ENCODE results near the gene GPATCH8.

Gene GPATCH8

GRCh38 chr17:44351961-44352827, 151.0 kb downstream of the GPATCH8 start:
- H3K9me3 ChIP-seq (ENCODE audit: control insufficient read depth, insufficient read depth, low read length): no peaks in the 10 kb centered on the region
- H3K4me1 ChIP-seq (ENCODE audit: control insufficient read depth, insufficient read depth, low read length): no peaks in the 10 kb centered on the region
- H3K36me3 ChIP-seq (ENCODE audit: control insufficient read depth, insufficient read depth, low read length): peaks cover 23% of the 10 kb centered on the region
- no peak overlapping the region for H3K27ac ChIP-seq (ENCODE audit: low read depth, low read length)
- no peak overlapping the region for H3K4me3 ChIP-seq (ENCODE audit: low read depth, low read length)
- H3K9ac ChIP-seq (ENCODE audit: low read depth, low read length): no peak overlapping the region
- H3K27me3 ChIP-seq (ENCODE audit: control insufficient read depth, insufficient read depth, low read length): no peaks in the 10 kb centered on the region

GRCh38 chr17:44351464-44351863, 151.7 kb downstream of the GPATCH8 start:
- Histone ChIP-seq H3K9me3 (ENCODE audit: control insufficient read depth, insufficient read depth, low read length) (no peaks in the 10 kb centered on the region), H3K4me3 (ENCODE audit: low read depth, low read length) (no peak overlapping the region), H3K27me3 (ENCODE audit: control insufficient read depth, insufficient read depth, low read length) (no peaks in the 10 kb centered on the region), H3K4me1 (ENCODE audit: control insufficient read depth, insufficient read depth, low read length) (no peaks in the 10 kb centered on the region), H3K9ac (ENCODE audit: low read depth, low read length) (no peak overlapping the region), H3K27ac (ENCODE audit: low read depth, low read length) (no peak overlapping the region), H3K36me3 (ENCODE audit: control insufficient read depth, insufficient read depth, low read length) (peaks cover 23% of the 10 kb centered on the region)

- Histone ChIP-seq H3K4me3 (ENCODE audit: low read depth, low read length) (no peak overlapping the region), H3K27ac (ENCODE audit: low read depth, low read length) (no peak overlapping the region), H3K9me3 (ENCODE audit: control insufficient read depth, insufficient read depth, low read length) (no peaks in the 10 kb centered on the region), H3K4me1 (ENCODE audit: control insufficient read depth, insufficient read depth, low read length) (peaks cover 5% of the 10 kb centered on the region; the same call in 1 of the 2 replicates), H3K27me3 (ENCODE audit: control insufficient read depth, insufficient read depth, low read length) (no peaks in the 10 kb centered on the region), H3K36me3 (ENCODE audit: control insufficient read depth, insufficient read depth, low read length) (peaks cover 23% of the 10 kb centered on the region), H3K9ac (ENCODE audit: low read depth, low read length) (no peak overlapping the region)
These were observed 152.4 kb downstream of the GPATCH8 start for GRCh38 chr17:44350733-44351226.

GRCh38 chr17:44349553-44350070, 153.6 kb downstream of the GPATCH8 start:
- peaks cover 23% of the 10 kb centered on the region for H3K36me3 ChIP-seq (ENCODE audit: control insufficient read depth, insufficient read depth, low read length)
- H3K9ac ChIP-seq (ENCODE audit: low read depth, low read length): no peak overlapping the region
- H3K27ac ChIP-seq (ENCODE audit: low read depth, low read length): no peak overlapping the region
- H3K27me3 ChIP-seq (ENCODE audit: control insufficient read depth, insufficient read depth, low read length): no peaks in the 10 kb centered on the region
- peaks cover 5% of the 10 kb centered on the region; the same call in 1 of the 2 replicates for H3K4me1 ChIP-seq (ENCODE audit: control insufficient read depth, insufficient read depth, low read length)
- H3K4me3 ChIP-seq (ENCODE audit: low read depth, low read length): no peak overlapping the region
- no peaks in the 10 kb centered on the region for H3K9me3 ChIP-seq (ENCODE audit: control insufficient read depth, insufficient read depth, low read length)

- no peak overlapping the region for H3K4me3 ChIP-seq (ENCODE audit: low read depth, low read length)
- no peak overlapping the region for H3K27ac ChIP-seq (ENCODE audit: low read depth, low read length)
- no peaks in the 10 kb centered on the region for H3K9me3 ChIP-seq (ENCODE audit: control insufficient read depth, insufficient read depth, low read length)
- H3K4me1 ChIP-seq (ENCODE audit: control insufficient read depth, insufficient read depth, low read length): peaks cover 5% of the 10 kb centered on the region; the same call in 1 of the 2 replicates
- no peaks in the 10 kb centered on the region for H3K27me3 ChIP-seq (ENCODE audit: control insufficient read depth, insufficient read depth, low read length)
- peaks cover 23% of the 10 kb centered on the region for H3K36me3 ChIP-seq (ENCODE audit: control insufficient read depth, insufficient read depth, low read length)
- H3K9ac ChIP-seq (ENCODE audit: low read depth, low read length): no peak overlapping the region
These were observed 154.2 kb downstream of the GPATCH8 start for GRCh38 chr17:44348988-44349364.

GRCh38 chr17:44348234-44348987, 154.8 kb downstream of the GPATCH8 start:
- H3K4me3 ChIP-seq (ENCODE audit: low read depth, low read length): no peak overlapping the region
- H3K9me3 ChIP-seq (ENCODE audit: control insufficient read depth, insufficient read depth, low read length): no peaks in the 10 kb centered on the region
- H3K36me3 ChIP-seq (ENCODE audit: control insufficient read depth, insufficient read depth, low read length): peaks cover 23% of the 10 kb centered on the region
- peaks cover 5% of the 10 kb centered on the region; the same call in 1 of the 2 replicates for H3K4me1 ChIP-seq (ENCODE audit: control insufficient read depth, insufficient read depth, low read length)
- no peaks in the 10 kb centered on the region for H3K27me3 ChIP-seq (ENCODE audit: control insufficient read depth, insufficient read depth, low read length)
- no peak overlapping the region for H3K9ac ChIP-seq (ENCODE audit: low read depth, low read length)
- H3K27ac ChIP-seq (ENCODE audit: low read depth, low read length): no peak overlapping the region
